HG03175 (cell line): ENCODE results near the gene DUSP5.

Experiments
- ATAC-seq: cut with Tn5 transposase; IDR thresholded peaks from one replicate; pipeline ENCODE4 v1.9.1; 2021; ENCODE audit warnings: mild to moderate bottlenecking, moderate library complexity; ENCODE audit not compliant: unreplicated experiment

The DUSP5 gene

DNA sequence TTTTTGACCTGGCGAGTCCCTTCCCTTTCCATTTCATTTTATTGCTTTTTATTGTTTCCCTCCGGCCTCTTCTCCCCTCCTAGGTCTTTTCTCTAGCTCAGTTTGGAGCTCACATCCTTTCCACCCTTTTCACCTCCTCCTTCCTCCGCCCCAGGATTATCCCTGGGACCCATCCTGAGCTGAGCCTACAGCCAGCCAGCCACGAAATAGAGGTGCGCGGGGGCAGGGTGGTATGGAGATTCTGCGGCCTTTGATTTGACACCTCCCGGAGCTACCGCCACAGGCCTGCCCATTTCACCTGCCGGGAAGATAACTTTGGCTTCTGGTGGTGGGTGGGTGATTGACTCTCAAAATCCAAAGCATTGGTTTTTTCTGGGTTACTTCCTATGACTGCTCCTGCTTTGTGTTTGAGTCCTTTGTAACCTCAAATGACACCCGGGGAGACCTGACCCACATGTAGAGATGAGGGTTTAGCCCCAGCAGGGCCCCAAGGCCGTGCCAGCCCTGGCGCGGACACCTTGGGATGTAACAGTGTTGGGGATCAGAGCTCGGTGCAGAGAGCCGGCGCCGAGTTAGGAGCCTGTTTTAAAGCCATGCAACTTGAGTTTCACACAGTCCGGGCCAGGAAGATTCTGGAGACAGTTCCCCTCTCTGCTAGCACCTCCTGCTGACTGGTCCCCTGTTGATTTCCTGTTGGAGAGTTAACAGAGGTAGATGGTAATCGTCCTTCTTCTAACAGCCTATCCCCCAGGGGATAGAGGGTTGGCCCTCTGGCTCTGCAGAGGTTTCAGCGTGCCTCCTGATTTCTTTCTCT lies 1.5 kb downstream of the DUSP5 start:
- no peak for ATAC-seq

DNA sequence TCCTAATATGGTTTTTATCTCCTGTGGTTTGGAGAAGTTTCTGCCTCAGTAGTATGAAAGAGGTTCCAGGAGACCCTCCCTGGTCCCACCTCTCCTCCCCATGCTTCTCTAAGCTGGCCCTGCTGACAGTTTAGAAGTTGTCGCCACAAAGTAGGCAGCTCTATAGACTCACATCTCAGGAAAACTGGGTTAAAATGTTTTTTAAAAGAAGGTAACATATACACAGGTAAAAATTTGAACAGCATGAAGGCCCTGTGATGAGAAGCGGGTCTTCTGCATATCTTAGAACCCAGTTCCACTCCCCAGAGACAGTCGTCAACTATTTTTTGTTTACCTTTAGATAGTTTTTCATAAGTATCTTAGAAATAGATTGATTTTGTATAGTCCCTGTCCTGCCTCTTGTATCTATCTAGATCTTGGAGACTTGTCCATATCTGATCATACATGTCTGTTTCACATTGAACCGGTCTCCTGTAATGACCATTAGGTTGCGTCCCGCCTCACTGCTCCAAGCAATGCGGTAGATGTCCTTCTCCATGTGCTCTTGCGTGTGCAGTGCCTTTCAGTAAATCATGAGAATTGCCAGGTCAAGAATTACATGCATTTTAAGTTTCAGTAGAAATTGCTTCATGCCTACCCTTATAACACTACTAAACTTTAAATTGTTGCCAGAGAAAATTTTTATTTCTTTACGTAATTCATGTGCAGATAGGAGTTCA lies 2.2 kb downstream of the DUSP5 start:
- no peak for ATAC-seq

DNA sequence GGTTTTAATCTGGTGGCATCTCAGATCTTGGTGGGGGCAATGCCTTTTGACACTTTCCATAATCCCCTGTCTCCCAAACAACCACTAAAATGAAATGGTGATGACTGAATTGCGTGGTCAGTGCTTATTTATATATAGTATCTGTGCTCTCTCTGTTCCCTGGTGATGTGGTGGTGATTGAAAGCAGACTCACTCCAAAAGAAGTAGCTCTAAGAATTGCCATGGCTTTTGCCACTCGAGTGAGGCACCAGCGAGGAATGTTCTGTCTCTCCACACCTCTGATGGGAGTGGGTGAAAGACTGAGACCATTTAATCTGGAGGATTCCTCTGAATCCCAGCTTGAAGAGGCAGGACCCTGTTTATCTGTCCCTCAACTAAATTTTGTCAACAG lies 2.8 kb downstream of the DUSP5 start:
- no peak for ATAC-seq

GRCh38 chr10:110501142-110501937 lies 3.6 kb downstream of the DUSP5 start:
- peak; percentile 20 for ATAC-seq

GRCh38 chr10:110502072-110502845 lies 4.6 kb downstream of the DUSP5 start:
- no peak for ATAC-seq

DNA sequence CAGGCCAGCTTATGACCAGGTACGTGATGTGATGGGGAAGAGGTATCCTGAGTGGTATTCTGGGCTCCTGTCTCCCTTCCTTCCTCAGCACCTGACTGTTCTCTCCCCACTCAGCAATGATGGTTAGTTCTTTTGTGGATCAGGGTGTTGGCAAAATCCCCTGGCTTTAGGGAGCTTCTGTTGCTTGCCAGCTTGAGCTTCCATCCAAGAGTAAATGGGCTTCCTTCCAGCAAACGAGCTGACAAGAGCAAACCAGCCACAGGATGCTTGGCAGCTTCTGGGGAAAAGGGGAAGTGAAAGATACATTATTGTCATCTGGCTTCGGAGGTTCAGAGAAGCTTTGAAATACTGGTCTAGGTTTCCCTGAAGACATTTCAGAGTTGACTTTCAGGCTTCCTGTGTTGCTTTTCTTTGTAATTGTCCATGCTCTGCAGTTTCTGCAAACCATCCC lies 5.2 kb downstream of the DUSP5 start:
- peak; percentile 44 for ATAC-seq

DNA sequence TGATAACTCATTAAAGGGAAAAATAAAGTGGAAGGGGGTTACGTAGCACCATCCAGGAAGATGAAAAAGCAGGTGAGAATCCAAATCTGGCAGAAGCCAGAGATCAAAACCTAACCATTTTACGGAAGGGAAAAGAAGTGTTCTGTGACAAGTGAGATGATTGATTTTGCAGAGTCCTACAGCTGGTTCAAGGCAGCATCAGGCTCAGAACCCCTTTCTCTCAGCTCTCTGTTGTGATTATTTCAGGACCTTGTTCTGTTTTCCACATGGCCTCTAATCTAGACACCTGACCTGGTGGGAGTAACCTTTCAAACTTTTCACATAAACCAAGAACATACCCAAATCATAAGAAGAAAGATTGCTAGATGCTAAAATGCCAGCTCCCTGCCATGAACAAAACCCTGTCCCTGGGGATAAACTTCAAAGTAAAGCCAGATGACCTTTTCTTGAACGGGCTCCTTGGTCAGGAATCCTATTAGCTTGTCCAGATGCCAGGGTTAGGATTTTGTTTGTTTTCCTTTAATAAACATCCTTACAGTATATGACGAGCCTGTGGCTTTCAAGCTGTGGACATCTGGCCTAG lies 5.9 kb downstream of the DUSP5 start:
- ATAC-seq: no peak

GRCh38 chr10:110504111-110504735 lies 6.5 kb downstream of the DUSP5 start:
- ATAC-seq: peak; percentile 72

- ATAC-seq: no peak
These were observed 7.5 kb downstream of the DUSP5 start for GRCh38 chr10:110505130-110505770.

GRCh38 chr10:110506448-110506847 lies 8.7 kb downstream of the DUSP5 start:
- ATAC-seq: no peak

DNA sequence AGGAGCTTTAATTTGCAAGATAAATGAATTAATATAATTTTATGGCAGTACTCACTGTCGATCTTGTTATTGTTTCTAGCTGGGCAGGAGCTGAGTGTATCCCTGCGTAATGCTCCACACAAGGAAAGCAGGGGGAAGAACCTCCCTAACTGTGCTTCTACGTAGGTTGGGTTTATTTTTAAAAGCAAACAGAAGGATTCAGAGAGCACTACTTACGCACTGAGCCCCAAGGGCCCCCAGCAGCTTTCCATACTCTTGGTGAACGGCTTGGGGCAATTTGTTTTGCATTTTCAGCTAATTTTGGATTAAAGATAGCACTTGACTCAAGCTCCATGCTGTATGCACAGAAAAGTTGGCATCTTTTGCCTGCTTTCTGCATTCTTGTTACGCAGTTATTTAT lies 9.6 kb downstream of the DUSP5 start:
- no peak for ATAC-seq

DNA sequence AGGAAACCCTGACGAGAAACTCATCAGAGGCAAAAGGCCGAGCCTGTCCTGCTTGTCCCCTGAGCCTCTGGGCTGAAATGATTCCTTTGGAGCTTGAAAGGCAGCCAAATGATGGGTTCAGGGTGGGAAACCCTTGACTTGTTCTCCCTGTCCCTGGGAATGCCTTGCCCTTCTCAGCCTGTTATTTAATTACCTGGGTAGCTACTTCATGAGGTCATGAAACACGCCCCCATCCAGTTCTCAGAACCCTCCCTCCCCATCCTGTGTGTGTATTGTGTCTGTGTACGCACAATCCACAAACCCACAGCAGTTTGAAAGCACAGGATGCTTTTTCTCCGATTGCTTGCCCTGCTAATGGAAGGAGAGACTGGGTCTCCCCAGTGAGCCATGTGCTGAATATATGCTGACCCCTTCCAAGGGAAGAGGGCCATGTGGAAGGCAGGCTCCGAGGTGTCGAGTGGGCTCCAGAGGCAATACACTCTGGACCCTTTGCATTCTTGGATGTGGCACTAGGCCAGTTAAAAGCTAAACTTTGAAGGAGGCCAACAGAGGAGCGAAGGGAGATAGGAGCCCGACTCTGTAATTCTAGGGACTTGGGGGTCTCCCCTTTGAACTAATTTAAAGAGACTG lies 10.6 kb downstream of the DUSP5 start:
- no peak for ATAC-seq

GRCh38 chr10:110508806-110509544 lies 11.3 kb downstream of the DUSP5 start:
- ATAC-seq: no peak

DNA sequence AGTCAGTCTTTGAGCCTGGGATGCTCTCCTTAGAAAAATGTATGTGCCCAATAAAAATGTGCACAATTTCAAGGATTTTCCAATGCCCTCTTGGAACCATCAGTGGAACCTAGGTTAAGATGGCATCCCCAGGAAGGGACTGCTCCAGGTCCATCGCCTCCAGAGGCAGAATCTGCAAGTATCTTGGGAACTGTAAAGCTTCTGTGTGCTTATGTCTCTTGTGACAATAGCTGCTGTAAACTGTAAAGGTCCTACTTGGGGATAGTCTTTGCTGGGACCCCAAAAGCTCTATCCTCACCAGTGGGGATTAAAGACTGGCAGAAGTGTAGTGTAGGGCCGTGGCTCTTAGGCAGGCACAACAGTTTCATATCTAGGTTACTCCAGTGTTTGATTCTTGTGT lies 11.9 kb downstream of the DUSP5 start:
- ATAC-seq: no peak

GRCh38 chr10:110510086-110510485 lies 12.4 kb downstream of the DUSP5 start:
- no peak for ATAC-seq

- no peak for ATAC-seq
These were observed 13.0 kb downstream of the DUSP5 start for GRCh38 chr10:110510730-110511129.

DNA sequence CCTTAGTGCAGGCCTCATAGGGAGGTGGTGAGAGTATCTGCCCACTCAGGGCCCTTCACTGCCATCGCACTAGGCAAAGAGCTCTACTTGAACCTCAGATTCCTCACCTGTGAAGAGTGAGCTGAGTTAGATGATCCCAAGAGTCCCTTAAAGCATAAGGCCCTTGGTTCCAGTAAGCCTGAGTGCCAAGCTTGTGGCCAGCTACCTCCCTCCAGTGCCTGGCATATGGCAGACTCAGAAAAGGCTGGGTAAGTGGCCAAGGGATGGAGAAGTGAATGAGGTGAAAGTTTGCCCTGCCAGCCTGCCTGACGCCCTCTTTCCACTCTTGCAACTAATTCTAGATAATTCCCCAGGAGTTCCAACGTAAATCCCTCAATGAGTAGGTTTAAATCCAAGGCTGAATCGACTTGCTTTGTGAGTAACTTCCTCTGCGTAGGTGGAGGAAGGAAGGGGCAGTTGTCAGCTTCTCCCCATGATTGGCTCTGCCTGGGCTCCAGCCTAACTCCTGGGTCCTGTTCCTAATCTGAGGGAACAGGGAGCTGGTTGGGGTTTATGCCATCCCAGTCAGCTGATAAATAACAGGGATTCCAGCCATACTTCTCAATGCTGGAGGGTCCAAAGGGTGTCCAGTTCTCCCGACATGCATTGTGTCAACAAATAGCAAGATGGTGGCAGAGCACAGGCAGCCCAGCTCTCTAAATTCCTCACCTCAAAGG lies 14.2 kb downstream of the DUSP5 start:
- ATAC-seq: no peak
